Endothelial cell of umbilical vein (primary cell): Measurements from ENCODE around the gene PRSS48. TPM values are rescaled to one million over a fixed set of nuclear protein-coding genes. Genes with fewer than 3 reads are reported as not detected.

Source experiments
- BruUV-seq: library from RNA; stranded (reverse); fragments of 400-500 nt; replicated peaks from 2 replicates; lab custom pipeline; 2021; lab: Mats Ljungman, UMichigan
- CTCF ChIA-PET: fragments of 300-600, 350-600 bp; sonication (Branson Sonifier 250); formaldehyde crosslinking; loops from one replicate; lab custom pipeline; 2021; ENCODE audit warnings: antibody characterized with exemption, inconsistent platforms; lab: Charles Lee
- POLR2A ChIA-PET: fragments of 300-600, 350-600 bp; sonication (Branson Sonifier 250); formaldehyde crosslinking; loops from one replicate; lab custom pipeline; 2021; ENCODE audit warnings: antibody characterized with exemption, inconsistent platforms; lab: Charles Lee
- DNase-seq: peaks from one replicate; pipeline ENCODE4 v3.0.0-alpha.2; 2011; ENCODE audit warnings: low read depth, low spot score
- FAIRE-seq: peaks from 2 replicates; lab custom pipeline; 2011; peaks lifted over from hg19 to GRCh38; lab: Jason Lieb, UNC
- H2AFZ ChIP-seq: 2 replicates; pipeline ENCODE4 v1.6.0; 2012; ENCODE audit warnings: low read depth, low read length, control low read depth, inconsistent platforms
- H3K27ac ChIP-seq: 2 replicates; pipeline ENCODE4 v1.5.1; 2011; ENCODE audit warnings: low read depth, mild to moderate bottlenecking, control low read depth, low read length, moderate library complexity; ENCODE audit not compliant: insufficient read depth
- H3K27me3 ChIP-seq, 2 experiments: 2 replicates each; pipeline versions ENCODE4 v1.6.0 to v1.6.1; 2011; ENCODE audit warnings: low read length in 2 of 2, mixed read lengths in 1 of 2; ENCODE audit not compliant: control insufficient read depth in 2 of 2, insufficient read depth in 2 of 2
- H3K36me3 ChIP-seq, 2 experiments: 2 replicates in 1 of 2; 3 replicates in 1 of 2; pipeline ENCODE4 v1.5.1; 2011; ENCODE audit warnings: low read length in 2 of 2, mild to moderate bottlenecking in 1 of 2, moderate library complexity in 1 of 2; ENCODE audit not compliant: control insufficient read depth in 2 of 2, insufficient read depth in 2 of 2; ENCODE audit errors: extremely low read depth in 1 of 2
- H3K4me1 ChIP-seq: 3 replicates; pipeline ENCODE4 v1.5.1; 2011; ENCODE audit warnings: mild to moderate bottlenecking, low read length; ENCODE audit not compliant: control insufficient read depth, insufficient read depth; ENCODE audit errors: extremely low read depth
- H3K4me2 ChIP-seq: 2 replicates; pipeline ENCODE4 v1.6.1; 2011; ENCODE audit warnings: low read length, control low read depth, mixed read lengths; ENCODE audit not compliant: insufficient read depth
- H3K4me3 ChIP-seq, 3 experiments: fragments of 200-600 bp in 1 of 3; sonication (generic), shearing (Covaris generic) in 1 of 3; replicated peaks in 1 of 3; 2 replicates each; pipeline ENCODE4 v1.5.1; 2011 to 2016; ENCODE audit warnings: control low read depth in 3 of 3, low read length in 3 of 3, mild to moderate bottlenecking in 2 of 3, inconsistent platforms in 1 of 3, low read depth in 1 of 3, moderate library complexity in 1 of 3; ENCODE audit not compliant: insufficient read depth in 1 of 3
- H3K79me2 ChIP-seq: 2 replicates; pipeline ENCODE4 v1.6.0; 2012; ENCODE audit warnings: low read length, inconsistent platforms; ENCODE audit not compliant: control insufficient read depth, insufficient read depth
- H3K9ac ChIP-seq: replicated peaks from 2 replicates; pipeline ENCODE3; 2011; ENCODE audit warnings: low read length, control low read depth; ENCODE audit not compliant: insufficient read depth; ENCODE audit errors: extremely low read depth
- H3K9me1 ChIP-seq: replicated peaks from 3 replicates; pipeline ENCODE4 v1.6.0; 2011; ENCODE audit warnings: mild to moderate bottlenecking, low read length; ENCODE audit not compliant: control insufficient read depth, insufficient read depth; ENCODE audit errors: extremely low read depth
- H3K9me3 ChIP-seq: replicated peaks from 2 replicates; pipeline ENCODE4 v1.5.1; 2012; ENCODE audit warnings: low read length, inconsistent platforms; ENCODE audit not compliant: control insufficient read depth, insufficient read depth
- H4K20me1 ChIP-seq: replicated peaks from 2 replicates; pipeline ENCODE3; 2011; ENCODE audit warnings: mild to moderate bottlenecking, low read length; ENCODE audit not compliant: control insufficient read depth, insufficient read depth; ENCODE audit errors: extremely low read depth
- CTCF ChIP-seq, 2 donors: IDR thresholded peaks; 1 replicate in 1 of 2; 2 replicates in 1 of 2; pipeline ENCODE4 v1.5.1; 2011; ENCODE audit warnings: low read length in 2 of 2, mild to moderate bottlenecking in 2 of 2, moderate library complexity in 2 of 2, control low read depth in 1 of 2, inconsistent platforms in 1 of 2, low read depth in 1 of 2; ENCODE audit not compliant: insufficient read depth in 1 of 2; ENCODE audit errors: extremely low read depth in 1 of 2
- EZH2 ChIP-seq: IDR thresholded peaks from 2 replicates; pipeline ENCODE4 v1.6.1; 2012; ENCODE audit warnings: borderline replicate concordance, low read depth, mild to moderate bottlenecking, moderate library complexity, low read length, inconsistent platforms; ENCODE audit not compliant: severe bottlenecking
- FOS ChIP-seq: IDR thresholded peaks from 2 replicates; pipeline ENCODE4 v1.6.1; 2011; ENCODE audit warnings: mild to moderate bottlenecking, low read length, moderate library complexity, borderline replicate concordance; ENCODE audit not compliant: insufficient read depth
- GATA2 ChIP-seq: IDR thresholded peaks from 2 replicates; pipeline ENCODE4 v1.7.0; 2011; ENCODE audit warnings: low read depth, mild to moderate bottlenecking, moderate library complexity, mixed read lengths, low read length; ENCODE audit not compliant: insufficient read length, insufficient read depth
- JUN ChIP-seq: IDR thresholded peaks from 2 replicates; pipeline ENCODE4 v1.6.1; 2011; ENCODE audit warnings: borderline replicate concordance, low read depth; ENCODE audit not compliant: insufficient read length, insufficient read depth
- MAX ChIP-seq: IDR thresholded peaks from 2 replicates; pipeline ENCODE4 v1.6.1; 2011; ENCODE audit not compliant: insufficient read depth, insufficient read length
- MYC ChIP-seq: IDR thresholded peaks from one replicate; pipeline ENCODE4 v1.6.1; 2011; ENCODE audit warnings: mild to moderate bottlenecking, low read depth, low read length
- POLR2A ChIP-seq: IDR thresholded peaks from 2 replicates; pipeline ENCODE4 v1.6.1; 2012; ENCODE audit warnings: low read depth, mild to moderate bottlenecking, control low read depth, low read length
- POLR2AphosphoS5 ChIP-seq: IDR thresholded peaks from 2 replicates; pipeline ENCODE4 v1.6.1; 2012; ENCODE audit warnings: low read depth, mild to moderate bottlenecking, control low read depth, low read length, moderate library complexity; ENCODE audit not compliant: insufficient read depth
- dilution Hi-C: fragments of 300-500 bp; cut with MboI; formaldehyde crosslinking; loops from one replicate; pipeline ENCODE4 v1.15.0; 2019; ENCODE audit warnings: low sequenced_read_pairs; ENCODE audit not compliant: extremely low pct_ligation_motif_present
- intact Hi-C: fragments of 100-400 bp; cut with micrococcal nuclease; formaldehyde crosslinking; loops from one replicate; pipeline ENCODE4 v1.10.0; 2022
- polyA plus RNA-seq, 4 experiments: library from polyadenylated mRNA; depleted of rRNA in 3 of 4; stranded (reverse) in 3 of 4; unstranded in 1 of 4; fragments of >200 nt; gene quantifications; 2 replicates each; pipeline versions ENCODE4 v1.2.1 to v1.2.3, GENCODE V29; 2011 to 2012; ENCODE audit warnings: missing spikeins in 1 of 4
- total RNA-seq: library from RNA; stranded (reverse); gene quantifications from 2 replicates; pipeline ENCODE4 v1.2.3, GENCODE V29; 2021

Gene PRSS48
- total and polyA plus RNA-seq, 2 donors (not counting 3 experiments of a cell fraction or from before 2014, with no cell fraction given) = not detected

- TF ChIP-seq CTCF (IDR thresholded peaks at IDR 0.05; ENCODE audit: extremely low read depth in 1 of 2, insufficient read depth in 1 of 2, low read depth in 1 of 2, low read length in 2 of 2) (no peak), POLR2AphosphoS5 (no peak), EZH2 (no peak), JUN (no peak), MAX (no peak), MYC (no peak), FOS (no peak), GATA2 (no peak), POLR2A (no peak)
- ChIA-PET POLR2A (no interaction called here), CTCF (interaction anchor here (0.6 kb wide), 1 partner anchor 15 kb away, joined by 3 read pairs; the partner anchor contains the start of gene SH3D19)
- no peak overlapping the region for H3K4me2 ChIP-seq
- no peaks in the 10 kb centered on the region for H3K9me3 ChIP-seq
- no peaks in the 10 kb centered on the region for H3K27me3 ChIP-seq
- H3K9me1 ChIP-seq = no peaks in the 10 kb centered on the region
- no peak for DNase-seq
- H3K36me3 ChIP-seq = no peaks in the 10 kb centered on the region
- no peaks in the 10 kb centered on the region for H4K20me1 ChIP-seq
- H3K4me1 ChIP-seq = peaks cover 32% of the 10 kb centered on the region
- H3K27ac ChIP-seq = no peak overlapping the region
- H3K9ac ChIP-seq = no peak overlapping the region
- H3K79me2 ChIP-seq = peaks cover 31% of the 10 kb centered on the region
- no peak overlapping the region for H3K4me3 ChIP-seq
- dilution Hi-C loops = no loop called here
- no peak for FAIRE-seq
- H2AFZ ChIP-seq = no peak overlapping the region
- no TSS peak for BruUV-seq
- intact Hi-C loops = no loop called here
These were observed 33.3 kb downstream of the PRSS48 start for GRCh38 chr4:151310124-151310728.
